ENCODE results near the gene HMGXB3. TPM values are rescaled to one million over a fixed set of nuclear protein-coding genes. Genes with fewer than 3 reads are reported as not detected.
A peak's percentile ranks its signal among the peaks of the same experiment; 100 is the strongest.

HMGXB3 gene
- total and polyA plus RNA-seq, 4 experiments from 2014 or later: 8.5 to 35.4 (median 25.0) TPM

DNA sequence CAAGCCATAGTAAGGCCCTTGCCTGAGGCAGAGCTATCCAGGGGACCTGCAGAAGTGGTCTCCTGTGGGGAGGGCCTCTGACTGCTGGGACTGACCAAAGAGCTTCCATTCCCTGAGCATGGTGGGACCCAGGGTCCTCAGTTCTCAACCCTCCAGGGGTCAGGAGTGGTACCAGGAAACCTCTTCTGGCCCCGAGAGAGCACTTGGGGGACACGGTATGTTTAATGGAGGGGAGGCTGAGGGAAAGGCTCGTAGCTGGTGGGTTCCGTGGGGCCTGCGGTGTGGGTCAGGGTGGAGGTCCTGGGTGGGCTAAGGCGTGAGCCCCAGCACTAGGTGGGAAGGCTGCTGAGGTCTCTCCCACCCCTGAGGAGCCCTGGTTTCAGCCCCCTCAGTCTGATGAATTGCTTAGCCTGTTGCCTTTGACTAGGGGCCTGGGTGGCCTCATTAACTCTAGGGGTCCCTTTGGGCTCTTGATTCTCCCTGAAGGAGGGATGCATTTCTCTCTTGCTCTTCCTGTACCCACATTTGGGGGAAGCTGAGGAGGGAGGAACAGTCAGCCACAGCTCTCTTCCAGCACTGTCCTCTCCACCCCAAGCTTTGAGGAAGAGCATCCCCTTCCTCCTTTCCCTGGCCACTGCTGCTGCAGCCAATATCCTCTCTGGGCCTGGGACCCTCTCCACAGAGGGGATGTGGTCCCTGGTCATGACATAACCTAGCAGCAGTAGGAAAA is 51.9 kb downstream of the HMGXB3 start:
- ChIA-PET POLR2A (ENCODE audit: partially characterized antibody) (no interaction called here), CTCF (ENCODE audit: partially characterized antibody) (interaction anchor here (0.6 kb wide), 1 partner anchor 432 kb away, joined by 4 read pairs; no protein-coding TSS in a partner anchor)
- H3K27me3 Mint-ChIP-seq: no peaks in the 10 kb centered on the region
- Histone ChIP-seq H3K36me3 (ENCODE audit: insufficient read depth, low read length) (peaks cover 59% of the 10 kb centered on the region), H3K9me3 (ENCODE audit: control insufficient read depth in 1 of 2, low read length in 2 of 2) (no peaks in the 10 kb centered on the region), H3K27me3 (ENCODE audit: insufficient read depth, low read length) (no peaks in the 10 kb centered on the region), H3K27ac (ENCODE audit: low read depth, low read length) (no peak overlapping the region), H3K4me1 (ENCODE audit: insufficient read depth, low read length) (no peaks in the 10 kb centered on the region), H3K4me3 (ENCODE audit: low read length in 2 of 2) (no peak overlapping the region)
- DNase-seq: no peak
- H3K9me3 Mint-ChIP-seq: no peaks in the 10 kb centered on the region
- peaks cover 0 to 1% (median 0%) of the 10 kb centered on the region in 4 donors for H3K4me1 Mint-ChIP-seq
- H3K27ac Mint-ChIP-seq: peak overlapping the region in 1 of 7 donors; percentile 23
- peaks cover 49 to 81% of the 10 kb centered on the region in 2 donors for H3K36me3 Mint-ChIP-seq
- no peak overlapping the region for H3K4me3 Mint-ChIP-seq
- intact Hi-C loops (cut with micrococcal nuclease): no loop called here

DNA sequence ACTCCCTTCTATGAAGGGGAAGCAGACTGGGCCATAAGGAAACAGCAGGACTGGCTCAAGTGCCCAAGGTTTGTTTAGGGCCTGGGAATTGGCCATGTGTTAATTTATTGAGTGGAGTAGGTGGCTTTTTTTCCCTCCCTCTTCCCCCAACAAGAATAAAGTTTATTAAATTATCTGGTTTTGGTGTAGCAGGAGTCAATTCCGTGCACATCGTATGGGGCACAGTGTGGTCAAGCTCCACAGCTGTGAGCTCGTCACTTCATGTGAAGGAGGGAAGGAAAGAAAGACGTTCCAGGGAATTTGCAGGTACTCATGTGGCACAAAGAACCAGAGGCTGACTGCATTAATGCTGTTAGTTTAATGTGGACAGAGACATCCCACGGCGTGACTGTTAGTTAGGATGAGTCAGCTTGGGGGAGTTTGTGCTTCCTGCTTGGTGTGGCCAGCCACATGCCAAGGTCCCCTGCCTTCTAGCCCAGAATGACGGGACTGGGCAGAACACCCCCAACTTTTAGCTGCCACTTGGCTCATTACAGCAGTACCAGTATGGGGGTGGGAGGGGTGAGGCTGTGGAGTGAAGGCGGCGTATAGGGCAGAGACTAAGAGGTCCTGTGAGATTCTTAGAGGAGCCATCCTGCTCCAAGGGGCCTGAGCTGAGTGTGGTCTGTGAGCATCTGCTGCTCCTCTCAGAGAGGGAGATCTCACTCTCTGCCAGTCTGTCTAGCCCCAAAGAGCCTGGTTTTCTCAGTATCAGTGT is 52.6 kb downstream of the HMGXB3 start:
- H3K27ac Mint-ChIP-seq: peak overlapping the region in 2 of 7 donors; percentile 12 to 60
- no peaks in the 10 kb centered on the region for H3K9me3 ChIP-seq (ENCODE audit: control insufficient read depth in 1 of 2, low read length in 2 of 2)
- H3K9me3 Mint-ChIP-seq: no peaks in the 10 kb centered on the region
- intact Hi-C loops (cut with micrococcal nuclease): no loop called here
- H3K4me3 Mint-ChIP-seq: no peak overlapping the region
- DNase-seq: no peak
- H3K36me3 ChIP-seq (ENCODE audit: insufficient read depth, low read length): peaks cover 51% of the 10 kb centered on the region
- POLR2A ChIA-PET (ENCODE audit: partially characterized antibody): no interaction called here
- H3K4me1 ChIP-seq (ENCODE audit: insufficient read depth, low read length): no peaks in the 10 kb centered on the region
- peaks cover 0 to 2% (median under 1%) of the 10 kb centered on the region in 4 donors for H3K4me1 Mint-ChIP-seq
- no peaks in the 10 kb centered on the region for H3K27me3 ChIP-seq (ENCODE audit: insufficient read depth, low read length)
- H3K27ac ChIP-seq (ENCODE audit: low read depth, low read length): no peak overlapping the region
- peaks cover 48 to 73% of the 10 kb centered on the region in 2 donors for H3K36me3 Mint-ChIP-seq
- no peaks in the 10 kb centered on the region for H3K27me3 Mint-ChIP-seq
- no peak overlapping the region for H3K4me3 ChIP-seq (ENCODE audit: low read length in 2 of 2)
- CTCF ChIA-PET (ENCODE audit: partially characterized antibody): no interaction called here

DNA sequence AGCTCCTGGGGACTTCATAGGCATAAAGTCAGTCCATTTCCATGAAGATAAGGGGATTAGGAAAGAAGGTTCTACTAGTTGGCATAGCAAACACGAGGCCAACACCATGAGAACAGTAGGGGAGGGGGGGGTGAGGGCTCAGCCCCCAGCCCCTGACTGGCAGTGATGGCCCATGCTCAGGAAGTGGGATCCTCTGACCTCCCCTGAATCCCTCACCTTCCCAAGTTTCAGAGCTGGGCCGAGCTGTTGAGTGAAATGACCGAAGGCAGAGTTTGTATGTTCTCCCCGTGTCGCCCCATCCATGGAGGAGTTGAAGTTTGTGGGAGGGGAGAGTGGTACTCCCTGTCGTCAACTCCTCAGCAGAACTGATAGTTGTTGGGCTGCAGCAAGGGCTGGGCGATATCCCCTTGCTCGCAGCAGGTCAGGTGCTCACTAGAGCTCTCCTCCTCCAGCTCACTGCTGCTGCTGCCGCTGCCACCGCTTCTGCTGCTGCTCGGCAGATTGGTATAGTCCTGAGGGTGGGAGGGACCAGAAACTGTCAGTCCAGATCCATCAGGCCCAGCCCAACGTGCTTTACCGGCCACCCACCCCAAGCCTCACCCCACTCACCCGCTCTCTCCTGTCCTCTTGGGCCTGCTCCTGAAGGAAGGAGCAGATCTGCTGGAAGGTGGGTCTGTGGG is 53.3 kb downstream of the HMGXB3 start:
- intact Hi-C loops (cut with micrococcal nuclease): no loop called here

DNA sequence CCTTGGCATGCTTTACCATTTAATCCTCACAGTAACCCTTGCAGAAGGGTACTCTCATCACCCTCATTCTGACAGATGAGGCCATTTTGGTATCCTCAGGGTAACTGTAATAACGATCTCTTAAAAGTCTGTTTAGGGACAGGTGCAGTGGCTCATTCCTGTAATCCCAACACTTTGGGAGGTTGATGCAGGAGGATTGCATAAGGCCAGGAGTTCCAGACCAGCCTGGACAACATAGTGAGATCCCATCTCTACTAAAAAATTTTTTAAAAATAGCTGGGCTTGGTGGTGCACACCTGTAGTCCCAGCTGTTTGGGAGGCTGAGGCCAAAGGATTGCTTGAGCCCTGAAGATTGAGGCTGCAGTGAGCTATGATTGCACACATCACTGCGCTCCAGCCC is 54.0 kb downstream of the HMGXB3 start:
- Histone ChIP-seq H3K9me3 (ENCODE audit: control insufficient read depth in 1 of 2, low read length in 2 of 2) (no peaks in the 10 kb centered on the region), H3K36me3 (ENCODE audit: insufficient read depth, low read length) (peaks cover 37% of the 10 kb centered on the region), H3K27ac (ENCODE audit: low read depth, low read length) (no peak overlapping the region), H3K4me1 (ENCODE audit: insufficient read depth, low read length) (no peaks in the 10 kb centered on the region), H3K4me3 (ENCODE audit: low read length in 2 of 2) (no peak overlapping the region), H3K27me3 (ENCODE audit: insufficient read depth, low read length) (no peaks in the 10 kb centered on the region)
- peaks cover 34 to 59% of the 10 kb centered on the region in 2 donors for H3K36me3 Mint-ChIP-seq
- peak overlapping the region in 1 of 7 donors; percentile 71 for H3K27ac Mint-ChIP-seq
- ChIA-PET POLR2A (ENCODE audit: partially characterized antibody) (no interaction called here), CTCF (ENCODE audit: partially characterized antibody) (no interaction called here)
- intact Hi-C loops (cut with micrococcal nuclease): no loop called here
- DNase-seq: no peak
- H3K4me3 Mint-ChIP-seq: no peak overlapping the region
- no peaks in the 10 kb centered on the region for H3K27me3 Mint-ChIP-seq
- H3K4me1 Mint-ChIP-seq: peaks cover 0 to 4% (median 1%) of the 10 kb centered on the region in 4 donors
- H3K9me3 Mint-ChIP-seq: no peaks in the 10 kb centered on the region

More for the DNA sequence above, 53.3 kb downstream of the HMGXB3 start:
- Mint-ChIP-seq H3K4me1 (peaks cover 0 to 4% (median 1%) of the 10 kb centered on the region in 4 donors), H3K9me3 (no peaks in the 10 kb centered on the region), H3K4me3 (no peak overlapping the region), H3K27me3 (no peaks in the 10 kb centered on the region), H3K36me3 (peaks cover 41 to 66% of the 10 kb centered on the region in 2 donors), H3K27ac (peak overlapping the region in 2 of 7 donors; percentile 12 to 60)
- no peaks in the 10 kb centered on the region for H3K4me1 ChIP-seq (ENCODE audit: insufficient read depth, low read length)
- H3K9me3 ChIP-seq (ENCODE audit: control insufficient read depth in 1 of 2, low read length in 2 of 2): no peaks in the 10 kb centered on the region
- POLR2A ChIA-PET (ENCODE audit: partially characterized antibody): no interaction called here
- peaks cover 44% of the 10 kb centered on the region for H3K36me3 ChIP-seq (ENCODE audit: insufficient read depth, low read length)
- H3K4me3 ChIP-seq (ENCODE audit: low read length in 2 of 2): no peak overlapping the region
- no peak overlapping the region for H3K27ac ChIP-seq (ENCODE audit: low read depth, low read length)
- no peaks in the 10 kb centered on the region for H3K27me3 ChIP-seq (ENCODE audit: insufficient read depth, low read length)
- CTCF ChIA-PET (ENCODE audit: partially characterized antibody): no interaction called here
- no peak for DNase-seq

DNA sequence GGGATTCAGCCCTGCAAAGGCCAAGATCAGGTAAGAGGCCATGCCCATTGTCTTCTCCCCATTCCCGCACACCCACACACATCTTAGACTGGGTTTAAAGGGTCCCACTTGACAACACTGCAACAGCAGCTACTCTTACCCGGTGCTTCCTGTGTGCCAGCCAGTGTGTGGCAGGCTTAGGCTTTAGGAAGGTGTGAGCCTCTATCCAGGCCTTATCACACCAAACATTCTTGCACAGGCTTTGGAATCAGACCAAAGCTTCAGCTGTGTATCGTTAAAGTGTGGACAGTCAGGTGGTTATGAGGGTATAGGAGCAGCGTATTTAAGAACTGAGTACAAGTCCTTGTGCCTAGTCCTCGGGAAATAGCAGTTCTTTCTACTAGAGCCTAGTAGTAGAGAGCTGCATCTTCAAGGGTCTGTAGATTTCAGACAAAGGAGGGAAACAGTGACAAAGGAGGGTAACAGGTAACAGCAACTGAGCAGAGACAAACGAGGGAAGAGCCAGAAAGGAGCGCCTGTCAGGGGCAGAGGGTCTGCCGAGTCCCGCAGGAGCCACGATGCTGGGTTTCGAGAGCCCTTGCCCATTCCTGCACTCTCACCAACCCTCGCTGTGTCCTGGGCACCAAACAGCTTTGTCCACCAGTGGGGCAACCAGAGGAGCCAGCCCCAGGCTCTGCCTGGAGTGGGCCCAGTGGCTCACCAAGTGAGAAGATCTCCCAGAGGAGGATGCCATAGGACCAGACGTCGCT is 55.0 kb downstream of the HMGXB3 start:
- CTCF ChIA-PET (ENCODE audit: partially characterized antibody): no interaction called here
- POLR2A ChIA-PET (ENCODE audit: partially characterized antibody): no interaction called here
- H3K27me3 ChIP-seq (ENCODE audit: insufficient read depth, low read length): no peaks in the 10 kb centered on the region
- peaks cover 28% of the 10 kb centered on the region for H3K36me3 ChIP-seq (ENCODE audit: insufficient read depth, low read length)
- H3K4me1 ChIP-seq (ENCODE audit: insufficient read depth, low read length): no peaks in the 10 kb centered on the region
- H3K9me3 ChIP-seq (ENCODE audit: control insufficient read depth in 1 of 2, low read length in 2 of 2): no peaks in the 10 kb centered on the region
- H3K4me3 ChIP-seq (ENCODE audit: low read length in 2 of 2): no peak overlapping the region
- Mint-ChIP-seq H3K4me1 (peaks cover 0 to 4% (median 1%) of the 10 kb centered on the region in 4 donors), H3K9me3 (no peaks in the 10 kb centered on the region), H3K4me3 (no peak overlapping the region), H3K27ac (peak overlapping the region in 3 of 7 donors; percentile 38 to 67 (median 56)), H3K36me3 (peaks cover 30 to 50% of the 10 kb centered on the region in 2 donors), H3K27me3 (no peaks in the 10 kb centered on the region)
- intact Hi-C loops (cut with micrococcal nuclease): no loop called here
- no peak for DNase-seq
- no peak overlapping the region for H3K27ac ChIP-seq (ENCODE audit: low read depth, low read length)

DNA sequence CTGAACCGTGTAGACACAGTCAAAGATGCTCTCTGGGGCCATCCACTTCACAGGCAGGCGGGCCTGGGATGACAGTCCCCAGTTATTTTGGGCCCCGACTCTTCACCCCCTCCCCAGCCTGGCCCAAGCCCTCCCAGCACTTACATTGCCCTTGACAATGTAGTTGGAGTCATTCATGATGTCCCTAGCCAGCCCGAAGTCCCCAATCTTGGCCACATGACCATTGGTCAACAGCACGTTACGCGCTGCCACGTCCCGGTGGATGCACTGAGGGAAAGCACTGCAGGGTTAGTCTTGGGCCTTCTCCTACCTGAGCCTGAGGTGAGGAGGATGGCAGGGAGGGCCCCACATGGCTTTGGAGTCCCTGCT is 55.5 kb downstream of the HMGXB3 start:
- Histone ChIP-seq H3K36me3 (ENCODE audit: insufficient read depth, low read length) (peaks cover 22% of the 10 kb centered on the region), H3K4me3 (ENCODE audit: low read length in 2 of 2) (no peak overlapping the region), H3K4me1 (ENCODE audit: insufficient read depth, low read length) (no peaks in the 10 kb centered on the region), H3K27ac (ENCODE audit: low read depth, low read length) (no peak overlapping the region), H3K9me3 (ENCODE audit: control insufficient read depth in 1 of 2, low read length in 2 of 2) (no peaks in the 10 kb centered on the region), H3K27me3 (ENCODE audit: insufficient read depth, low read length) (no peaks in the 10 kb centered on the region)
- Mint-ChIP-seq H3K4me1 (peaks cover 0 to 4% (median 1%) of the 10 kb centered on the region in 4 donors), H3K27me3 (no peaks in the 10 kb centered on the region), H3K36me3 (peaks cover 25 to 45% of the 10 kb centered on the region in 2 donors), H3K27ac (no peak overlapping the region), H3K9me3 (no peaks in the 10 kb centered on the region), H3K4me3 (no peak overlapping the region)
- ChIA-PET CTCF (ENCODE audit: partially characterized antibody) (no interaction called here), POLR2A (ENCODE audit: partially characterized antibody) (no interaction called here)
- intact Hi-C loops (cut with micrococcal nuclease): no loop called here
- DNase-seq: no peak

DNA sequence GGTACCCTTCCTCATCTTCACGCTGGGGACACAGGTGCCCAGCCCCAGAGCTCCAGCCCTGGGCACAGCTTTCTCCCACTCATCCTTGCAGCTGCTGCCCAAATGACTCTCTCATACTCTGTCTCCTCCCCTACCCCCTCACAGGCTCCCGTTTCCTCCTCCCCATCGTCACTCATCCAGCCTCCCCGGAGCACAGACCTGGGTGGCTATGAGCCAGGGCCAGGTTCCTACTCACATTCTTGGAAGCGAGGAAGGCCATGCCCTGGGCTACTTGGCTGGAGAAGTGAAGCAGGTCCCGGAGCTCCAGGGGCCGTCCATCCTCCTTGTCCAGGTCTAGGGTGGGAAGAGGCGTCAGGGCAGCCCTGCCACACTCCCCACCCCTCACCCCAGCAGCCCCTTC is 56.5 kb downstream of the HMGXB3 start:
- ChIA-PET POLR2A (ENCODE audit: partially characterized antibody) (no interaction called here), CTCF (ENCODE audit: partially characterized antibody) (no interaction called here)
- no peaks in the 10 kb centered on the region for H3K27me3 ChIP-seq (ENCODE audit: insufficient read depth, low read length)
- intact Hi-C loops (cut with micrococcal nuclease): no loop called here
- H3K36me3 Mint-ChIP-seq: peaks cover 16 to 35% of the 10 kb centered on the region in 2 donors
- peaks cover 0 to 4% (median 1%) of the 10 kb centered on the region in 4 donors for H3K4me1 Mint-ChIP-seq
- no peak for DNase-seq
- H3K9me3 ChIP-seq (ENCODE audit: control insufficient read depth in 1 of 2, low read length in 2 of 2): no peaks in the 10 kb centered on the region
- no peak overlapping the region for H3K4me3 Mint-ChIP-seq
- H3K27me3 Mint-ChIP-seq: no peaks in the 10 kb centered on the region
- H3K27ac Mint-ChIP-seq: no peak overlapping the region
- H3K4me1 ChIP-seq (ENCODE audit: insufficient read depth, low read length): no peaks in the 10 kb centered on the region
- H3K4me3 ChIP-seq (ENCODE audit: low read length in 2 of 2): no peak overlapping the region
- peaks cover 12% of the 10 kb centered on the region for H3K36me3 ChIP-seq (ENCODE audit: insufficient read depth, low read length)
- no peak overlapping the region for H3K27ac ChIP-seq (ENCODE audit: low read depth, low read length)
- no peaks in the 10 kb centered on the region for H3K9me3 Mint-ChIP-seq

All from CD4-positive, alpha-beta memory T cell (primary cell).